Thoracic aorta (tissue), 2 donors: ENCODE measurements around the gene MYO1D. TPM values are rescaled to one million over a fixed set of nuclear protein-coding genes. Genes with fewer than 3 reads are reported as not detected.

Experiments
- ATAC-seq: fragments of 150-250 bp; one replicate; pipeline ENCODE4 v1.8.0; 2017; ENCODE audit warnings: low read depth; ENCODE audit not compliant: insufficient number of reproducible peaks, low FRiP score
- DNase-seq: peaks from one replicate; pipeline ENCODE4 v3.0.0-alpha.2; 2020; ENCODE audit warnings: low spot score
- H3K27ac ChIP-seq, 2 donors: fragments of 200-600 bp; sonication (generic); 1 replicate in 1 of 2; 2 replicates in 1 of 2; pipeline ENCODE4 v1.5.1; 2016; ENCODE audit warnings: mild to moderate bottlenecking in 2 of 2, moderate library complexity in 2 of 2
- H3K27me3 ChIP-seq: fragments of 200-600 bp; sonication (generic); replicated peaks from 2 replicates; pipeline ENCODE4 v1.6.0; 2016; ENCODE audit warnings: mild to moderate bottlenecking; ENCODE audit not compliant: insufficient read depth
- H3K36me3 ChIP-seq: fragments of 200-600 bp; sonication (generic); one replicate; pipeline ENCODE4 v1.5.1; 2016
- H3K4me1 ChIP-seq, 2 donors: fragments of 200-600 bp; sonication (generic); 1 replicate in 1 of 2; 2 replicates in 1 of 2; pipeline versions ENCODE4 v1.5.1 to v1.6.0; 2016; ENCODE audit warnings: low read depth in 2 of 2, mild to moderate bottlenecking in 1 of 2; ENCODE audit not compliant: control insufficient read depth in 1 of 2
- H3K4me3 ChIP-seq: fragments of 200-600 bp; sonication (generic); 2 replicates; pipeline ENCODE4 v1.5.1; 2016; ENCODE audit warnings: mild to moderate bottlenecking
- H3K9me3 ChIP-seq: fragments of 200-600 bp; sonication (generic); 2 replicates; pipeline ENCODE4 v1.5.1; 2016
- CTCF ChIP-seq: fragments of 200-600 bp; sonication (generic); IDR thresholded peaks from one replicate; pipeline ENCODE4 v1.5.1; 2019; ENCODE audit warnings: antibody characterized with exemption
- total RNA-seq, 2 donors: library from RNA; depleted of rRNA; stranded (reverse); fragments of >200 nt; gene quantifications; one replicate each; pipeline versions ENCODE4 v1.1.0 to v1.2.3, GENCODE V29; 2016

The MYO1D gene
- total RNA-seq, 2 donors from 2014 or later, result 257 to 370 TPM

GRCh38 chr17:32865141-32865540 is 11.8 kb downstream of the MYO1D start:
- H3K36me3 ChIP-seq, result no peaks in the 10 kb centered on the region
- peaks cover 61 to 89% of the 10 kb centered on the region in 2 donors for H3K4me1 ChIP-seq
- no peaks in the 10 kb centered on the region for H3K27me3 ChIP-seq
- no peak overlapping the region for H3K4me3 ChIP-seq
- ATAC-seq, result no peak
- H3K9me3 ChIP-seq, result no peaks in the 10 kb centered on the region
- H3K27ac ChIP-seq, result peak overlapping the region in 1 of 2 donors; percentile 85
- no peak for DNase-seq
- no peak for TF ChIP-seq CTCF

- TF ChIP-seq CTCF, result no peak
- no peak overlapping the region for H3K4me3 ChIP-seq
- H3K27ac ChIP-seq, result peak overlapping the region in 1 of 2 donors; percentile 36
- H3K36me3 ChIP-seq, result no peaks in the 10 kb centered on the region
- H3K4me1 ChIP-seq, result peaks cover 52 to 90% of the 10 kb centered on the region in 2 donors
- no peaks in the 10 kb centered on the region for H3K9me3 ChIP-seq
- ATAC-seq, result no peak
- H3K27me3 ChIP-seq, result no peaks in the 10 kb centered on the region
- no peak for DNase-seq
Observed at GRCh38 chr17:32863559-32863958, 13.4 kb downstream of the MYO1D start.

- Histone ChIP-seq H3K36me3 (no peaks in the 10 kb centered on the region), H3K4me1 (peaks cover 46 to 84% of the 10 kb centered on the region in 2 donors), H3K27me3 (no peaks in the 10 kb centered on the region), H3K4me3 (no peak overlapping the region), H3K9me3 (no peaks in the 10 kb centered on the region), H3K27ac (peak overlapping the region in 1 of 2 donors; percentile 36)
- no peak for TF ChIP-seq CTCF
- ATAC-seq (no peak), DNase-seq (no peak)
Observed at GRCh38 chr17:32862940-32863339, 14.0 kb downstream of the MYO1D start.

GRCh38 chr17:32861981-32862380 is 14.9 kb downstream of the MYO1D start:
- H3K9me3 ChIP-seq, result no peaks in the 10 kb centered on the region
- H3K36me3 ChIP-seq, result no peaks in the 10 kb centered on the region
- DNase-seq (no peak), ATAC-seq (no peak)
- no peak overlapping the region for H3K4me3 ChIP-seq
- no peaks in the 10 kb centered on the region for H3K27me3 ChIP-seq
- H3K27ac ChIP-seq, result peak overlapping the region in 1 of 2 donors; percentile 17
- H3K4me1 ChIP-seq, result peaks cover 43 to 77% of the 10 kb centered on the region in 2 donors
- TF ChIP-seq CTCF, result no peak

- Histone ChIP-seq H3K9me3 (no peaks in the 10 kb centered on the region), H3K4me3 (no peak overlapping the region), H3K27me3 (no peaks in the 10 kb centered on the region), H3K36me3 (no peaks in the 10 kb centered on the region), H3K27ac (no peak overlapping the region), H3K4me1 (peaks cover 33 to 71% of the 10 kb centered on the region in 2 donors)
- DNase-seq (no peak), ATAC-seq (no peak)
- no peak for TF ChIP-seq CTCF
Observed at GRCh38 chr17:32859857-32860525, 16.9 kb downstream of the MYO1D start.
